Neural cell (in vitro differentiated cells): ENCODE data around the gene PRICKLE3.

Source experiments
- CTCF ChIP-seq: fragments of 450-650 bp; IDR thresholded peaks from 2 replicates; pipeline ENCODE4 v1.5.1; 2014; ENCODE audit warnings: antibody characterized with exemption, mild to moderate bottlenecking, moderate library complexity; ENCODE audit not compliant: poor library complexity, severe bottlenecking
- EP300 ChIP-seq: fragments of 450-650 bp; conservative IDR thresholded peaks from 2 replicates; pipeline ENCODE4 v1.6.1; 2014; ENCODE audit warnings: antibody characterized with exemption, mild to moderate bottlenecking, moderate library complexity; ENCODE audit not compliant: poor library complexity, severe bottlenecking
- EZH2 ChIP-seq: fragments of 200-600, 300-800 bp; shearing (Covaris generic), sonication (generic); IDR thresholded peaks from 2 replicates; pipeline ENCODE4 v1.6.1; 2014; ENCODE audit warnings: antibody characterized with exemption, low read length, borderline replicate concordance, mild to moderate bottlenecking; ENCODE audit not compliant: insufficient read depth, poor library complexity, severe bottlenecking
- POLR2AphosphoS5 ChIP-seq: IDR thresholded peaks from 2 replicates; pipeline ENCODE4 v1.6.1; 2012
- RAD21 ChIP-seq: fragments of 450-650 bp; conservative IDR thresholded peaks from 2 replicates; pipeline ENCODE4 v1.6.1; 2014; ENCODE audit warnings: antibody characterized with exemption, mild to moderate bottlenecking, moderate library complexity
- TAF1 ChIP-seq: IDR thresholded peaks from 2 replicates; pipeline ENCODE4 v1.6.1; 2012; ENCODE audit warnings: low read depth
- TF ChIP-seq, protein P1 (sequence below): IDR thresholded peaks from 2 replicates; pipeline ENCODE4 v1.6.1; 2012; ENCODE audit warnings: borderline replicate concordance

DNA sequence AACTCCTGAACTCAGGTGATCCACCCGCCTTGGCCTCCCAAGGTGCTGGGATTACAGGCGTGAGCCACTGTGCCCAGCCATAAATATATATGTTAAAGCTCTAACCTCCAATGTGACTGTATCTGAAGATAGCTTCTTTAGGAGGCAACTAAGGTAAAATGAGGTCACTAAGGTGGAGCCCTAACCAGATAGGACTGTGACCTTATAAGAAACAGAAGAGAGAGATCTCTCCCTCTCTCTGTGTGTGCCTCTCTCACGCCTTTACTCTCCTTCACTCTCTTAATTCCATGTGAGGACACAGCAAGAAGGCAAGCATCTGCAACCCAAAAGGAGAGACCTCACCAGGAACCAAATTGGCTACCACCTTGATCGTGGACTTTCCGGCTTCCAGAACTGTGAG lies 24.5 kb downstream of the PRICKLE3 start:
- no peak for TF ChIP-seq CTCF
- no peak for TF ChIP-seq POLR2AphosphoS5
- no peak for TF ChIP-seq TAF1
- no peak for TF ChIP-seq EZH2
- TF ChIP-seq, protein P1, sequence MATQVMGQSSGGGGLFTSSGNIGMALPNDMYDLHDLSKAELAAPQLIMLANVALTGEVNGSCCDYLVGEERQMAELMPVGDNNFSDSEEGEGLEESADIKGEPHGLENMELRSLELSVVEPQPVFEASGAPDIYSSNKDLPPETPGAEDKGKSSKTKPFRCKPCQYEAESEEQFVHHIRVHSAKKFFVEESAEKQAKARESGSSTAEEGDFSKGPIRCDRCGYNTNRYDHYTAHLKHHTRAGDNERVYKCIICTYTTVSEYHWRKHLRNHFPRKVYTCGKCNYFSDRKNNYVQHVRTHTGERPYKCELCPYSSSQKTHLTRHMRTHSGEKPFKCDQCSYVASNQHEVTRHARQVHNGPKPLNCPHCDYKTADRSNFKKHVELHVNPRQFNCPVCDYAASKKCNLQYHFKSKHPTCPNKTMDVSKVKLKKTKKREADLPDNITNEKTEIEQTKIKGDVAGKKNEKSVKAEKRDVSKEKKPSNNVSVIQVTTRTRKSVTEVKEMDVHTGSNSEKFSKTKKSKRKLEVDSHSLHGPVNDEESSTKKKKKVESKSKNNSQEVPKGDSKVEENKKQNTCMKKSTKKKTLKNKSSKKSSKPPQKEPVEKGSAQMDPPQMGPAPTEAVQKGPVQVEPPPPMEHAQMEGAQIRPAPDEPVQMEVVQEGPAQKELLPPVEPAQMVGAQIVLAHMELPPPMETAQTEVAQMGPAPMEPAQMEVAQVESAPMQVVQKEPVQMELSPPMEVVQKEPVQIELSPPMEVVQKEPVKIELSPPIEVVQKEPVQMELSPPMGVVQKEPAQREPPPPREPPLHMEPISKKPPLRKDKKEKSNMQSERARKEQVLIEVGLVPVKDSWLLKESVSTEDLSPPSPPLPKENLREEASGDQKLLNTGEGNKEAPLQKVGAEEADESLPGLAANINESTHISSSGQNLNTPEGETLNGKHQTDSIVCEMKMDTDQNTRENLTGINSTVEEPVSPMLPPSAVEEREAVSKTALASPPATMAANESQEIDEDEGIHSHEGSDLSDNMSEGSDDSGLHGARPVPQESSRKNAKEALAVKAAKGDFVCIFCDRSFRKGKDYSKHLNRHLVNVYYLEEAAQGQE, result no peak
- TF ChIP-seq EP300, result no peak
- no peak for TF ChIP-seq RAD21
